A549 (cell line): ENCODE data around the gene BTG4. TPM values are rescaled to one million over a fixed set of nuclear protein-coding genes. Genes with fewer than 3 reads are reported as not detected.
A peak's percentile ranks its signal among the peaks of the same experiment; 100 is the strongest.

Source experiments
- ATAC-seq, 2 experiments: fragments of 200-7000 bp in 1 of 2; fragments of >200 bp in 1 of 2; cut with Nextera tagmentation in 1 of 2; cut with Tn5 transposase in 1 of 2; 3 replicates each; pipeline versions ENCODE4 v1.8.0 to v1.9.1; 2018 to 2020; ENCODE audit warnings: mild to moderate bottlenecking in 1 of 2, moderate library complexity in 1 of 2
- CTCF ChIA-PET: fragments of 300-600 bp; sonication (Branson Sonifier 250); formaldehyde crosslinking; extraction: SDS; loops from one replicate; lab custom pipeline; 2021; ENCODE audit warnings: antibody characterized with exemption, inconsistent platforms; lab: Yijun Ruan, JAX
- POLR2A ChIA-PET: fragments of 350-600 bp; formaldehyde crosslinking; extraction: SDS; loops from one replicate; lab custom pipeline; 2021; ENCODE audit warnings: antibody characterized with exemption, inconsistent platforms; lab: Yijun Ruan, JAX
- DNase-seq, 2 experiments: peaks; one replicate each; pipeline versions ENCODE4 v3.0.0 to v3.0.0-alpha.2; 2011 to 2016; ENCODE audit warnings: low read depth in 1 of 2, low spot score in 1 of 2
- FAIRE-seq: peaks from 2 replicates; lab custom pipeline; 2011; peaks lifted over from hg19 to GRCh38; lab: Jason Lieb, UNC
- H3K27ac ChIP-seq, 2 experiments: fragments of >200 bp; sonication (Bioruptor Twin); formaldehyde crosslinking; 3 replicates each; pipeline ENCODE4 v1.5.1; 2016 to 2017
- H3K4me1 ChIP-seq: fragments of >200 bp; sonication (Bioruptor Twin); formaldehyde crosslinking; 3 replicates; pipeline ENCODE4 v1.6.1; 2016
- H3K4me2 ChIP-seq: fragments of >200 bp; sonication (Bioruptor Twin); formaldehyde crosslinking; 3 replicates; pipeline ENCODE4 v1.6.1; 2016
- H3K4me3 ChIP-seq: fragments of >200 bp; sonication (Bioruptor Twin); formaldehyde crosslinking; 3 replicates; pipeline ENCODE4 v1.5.1; 2016
- H3K9me3 ChIP-seq: fragments of >200 bp; sonication (Bioruptor Twin); formaldehyde crosslinking; 3 replicates; pipeline ENCODE4 v1.6.1; 2016
- CHD2 ChIP-seq: fragments of 150-350 bp; IDR thresholded peaks from 2 replicates; pipeline ENCODE4 v1.6.1; 2014; ENCODE audit warnings: low read length; ENCODE audit not compliant: partially characterized antibody
- EP300 ChIP-seq, 2 experiments: fragments of >200 bp; sonication (Bioruptor Twin); formaldehyde crosslinking; IDR thresholded peaks; 2 replicates in 1 of 2; 3 replicates in 1 of 2; pipeline ENCODE4 v1.6.1; 2016 to 2017
- ESRRA ChIP-seq: fragments of 150-350 bp; IDR thresholded peaks from 2 replicates; pipeline ENCODE4 v1.6.1; 2014; ENCODE audit warnings: mild to moderate bottlenecking, low read length, borderline replicate concordance
- FOSL2 ChIP-seq, 2 experiments: fragments of 450-650 bp in 1 of 2; fragments of >200 bp in 1 of 2; sonication (Bioruptor Twin) in 1 of 2; formaldehyde crosslinking; IDR thresholded peaks; 2 replicates each; pipeline versions ENCODE4 v1.5.0 to v1.6.1; 2016 to 2020; ENCODE audit warnings: mild to moderate bottlenecking in 1 of 2, moderate library complexity in 1 of 2
- HDAC2 ChIP-seq: fragments of 200-600 bp; sonication (generic); IDR thresholded peaks from 2 replicates; pipeline ENCODE4 v1.6.1; 2016
- MYC ChIP-seq: IDR thresholded peaks from 2 replicates; pipeline ENCODE4 v1.6.1; 2012; ENCODE audit warnings: mild to moderate bottlenecking, inconsistent platforms, low read length, improper control_type of control experiment, borderline replicate concordance
- NFE2L2 ChIP-seq: fragments of 150-350 bp; conservative IDR thresholded peaks from 2 replicates; pipeline ENCODE4 v1.6.1; 2014; ENCODE audit warnings: low read length
- POLR2AphosphoS2 ChIP-seq: conservative IDR thresholded peaks from 2 replicates; pipeline ENCODE4 v1.6.1; 2012; ENCODE audit warnings: low read length, improper control_type of control experiment, inconsistent platforms
- RARB ChIP-seq: fragments of 250-450 bp; sonication (Bioruptor Pico); IDR thresholded peaks from 2 replicates; pipeline ENCODE4 v1.8.0; 2021; ENCODE audit warnings: mild to moderate bottlenecking, moderate library complexity
- SREBF2 ChIP-seq: fragments of 450-650 bp; IDR thresholded peaks from 2 replicates; pipeline ENCODE4 v1.6.1; 2014; ENCODE audit warnings: mild to moderate bottlenecking, moderate library complexity
- ZFP36 ChIP-seq: fragments of 450-650 bp; IDR thresholded peaks from 2 replicates; pipeline ENCODE4 v1.6.1; 2014; ENCODE audit warnings: borderline replicate concordance; ENCODE audit not compliant: partially characterized antibody
- ZSCAN20 ChIP-seq: fragments of 250-450 bp; sonication (Bioruptor Pico); IDR thresholded peaks from 2 replicates; pipeline ENCODE4 v1.8.0; 2022; ENCODE audit warnings: mild to moderate bottlenecking, moderate library complexity
- WGBS: methylation state at CpG from one replicate; pipeline ENCODE4 v1.1.6; 2017; ENCODE audit errors: missing lambda C conversion rate; 5-methylcytosine and 5-hydroxymethylcytosine counted together
- polyA plus RNA-seq, 4 experiments: library from polyadenylated mRNA; depleted of rRNA in 3 of 4; stranded (reverse); fragments of >200 nt; fragmentation: RNase III in 1 of 4; extraction: RNeasy Plus Mini Kit Qiagen cat#74134 plus additional on column Dnase treatment in 1 of 4; gene quantifications; 2 replicates in 3 of 4; 3 replicates in 1 of 4; pipeline ENCODE4 v1.2.3, GENCODE V29; 2011 to 2017
- TF ChIP-seq, protein P1 (sequence below): fragments of 200-600 bp; sonication (generic); IDR thresholded peaks from 2 replicates; pipeline ENCODE4 v1.6.1; 2016; ENCODE audit warnings: antibody characterized with exemption, mild to moderate bottlenecking, moderate library complexity
- TF ChIP-seq, protein P2 (sequence below): fragments of >200 bp; sonication (Bioruptor Twin); formaldehyde crosslinking; IDR thresholded peaks from 2 replicates; pipeline ENCODE4 v1.6.1; 2016
- TF ChIP-seq, protein P3 (sequence below): fragments of 250-450 bp; sonication (Bioruptor Pico); IDR thresholded peaks from 2 replicates; pipeline ENCODE4 v1.5.0; 2020; ENCODE audit warnings: low read depth, mild to moderate bottlenecking, moderate library complexity
- TF ChIP-seq, protein P4 (sequence below): IDR thresholded peaks from 2 replicates; pipeline ENCODE4 v1.6.1; 2012
- TF ChIP-seq, protein P5 (sequence below): IDR thresholded peaks from 2 replicates; pipeline ENCODE4 v1.6.1; 2012
- TF ChIP-seq, protein P6 (sequence below): fragments of 150-350 bp; IDR thresholded peaks from 2 replicates; pipeline ENCODE4 v1.6.1; 2014; ENCODE audit warnings: low read depth, mild to moderate bottlenecking, low read length
- TF ChIP-seq, protein P7 (sequence below): fragments of >200 bp; sonication (Bioruptor Twin); formaldehyde crosslinking; IDR thresholded peaks from 3 replicates; pipeline ENCODE4 v1.5.1; 2016

BTG4 gene
- polyA plus RNA-seq, 2 of the 4 experiments (the other 2 are of a cell fraction) = 0.23 to 0.36 TPM

DNA sequence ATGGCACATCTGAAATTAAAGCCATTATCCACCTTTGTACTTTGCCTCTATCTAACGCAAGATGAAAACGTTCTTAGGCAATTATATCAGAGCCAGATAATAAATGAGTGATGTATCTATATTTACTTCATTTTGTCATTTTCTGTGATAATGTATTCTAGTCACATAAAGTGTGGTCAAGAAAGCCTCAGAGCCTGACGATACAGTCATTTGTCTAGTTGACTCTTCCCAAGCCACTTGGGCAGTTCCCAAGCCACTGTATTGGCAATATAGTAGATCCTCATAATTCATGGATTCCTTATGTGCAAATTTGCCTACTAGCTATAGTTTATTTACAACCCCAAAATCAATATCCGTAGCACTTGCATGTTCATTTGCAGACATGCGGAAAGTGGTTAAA is 10.2 kb upstream of the BTG4 start:
- H3K9me3 ChIP-seq = no peaks in the 10 kb centered on the region
- H3K27ac ChIP-seq = no peak overlapping the region
- DNase-seq (no peak), FAIRE-seq (no peak), ATAC-seq (no peak)
- ChIA-PET POLR2A (no interaction called here), CTCF (no interaction called here)
- no peak for TF ChIP-seq POLR2AphosphoS2
- TF ChIP-seq, protein P1, sequence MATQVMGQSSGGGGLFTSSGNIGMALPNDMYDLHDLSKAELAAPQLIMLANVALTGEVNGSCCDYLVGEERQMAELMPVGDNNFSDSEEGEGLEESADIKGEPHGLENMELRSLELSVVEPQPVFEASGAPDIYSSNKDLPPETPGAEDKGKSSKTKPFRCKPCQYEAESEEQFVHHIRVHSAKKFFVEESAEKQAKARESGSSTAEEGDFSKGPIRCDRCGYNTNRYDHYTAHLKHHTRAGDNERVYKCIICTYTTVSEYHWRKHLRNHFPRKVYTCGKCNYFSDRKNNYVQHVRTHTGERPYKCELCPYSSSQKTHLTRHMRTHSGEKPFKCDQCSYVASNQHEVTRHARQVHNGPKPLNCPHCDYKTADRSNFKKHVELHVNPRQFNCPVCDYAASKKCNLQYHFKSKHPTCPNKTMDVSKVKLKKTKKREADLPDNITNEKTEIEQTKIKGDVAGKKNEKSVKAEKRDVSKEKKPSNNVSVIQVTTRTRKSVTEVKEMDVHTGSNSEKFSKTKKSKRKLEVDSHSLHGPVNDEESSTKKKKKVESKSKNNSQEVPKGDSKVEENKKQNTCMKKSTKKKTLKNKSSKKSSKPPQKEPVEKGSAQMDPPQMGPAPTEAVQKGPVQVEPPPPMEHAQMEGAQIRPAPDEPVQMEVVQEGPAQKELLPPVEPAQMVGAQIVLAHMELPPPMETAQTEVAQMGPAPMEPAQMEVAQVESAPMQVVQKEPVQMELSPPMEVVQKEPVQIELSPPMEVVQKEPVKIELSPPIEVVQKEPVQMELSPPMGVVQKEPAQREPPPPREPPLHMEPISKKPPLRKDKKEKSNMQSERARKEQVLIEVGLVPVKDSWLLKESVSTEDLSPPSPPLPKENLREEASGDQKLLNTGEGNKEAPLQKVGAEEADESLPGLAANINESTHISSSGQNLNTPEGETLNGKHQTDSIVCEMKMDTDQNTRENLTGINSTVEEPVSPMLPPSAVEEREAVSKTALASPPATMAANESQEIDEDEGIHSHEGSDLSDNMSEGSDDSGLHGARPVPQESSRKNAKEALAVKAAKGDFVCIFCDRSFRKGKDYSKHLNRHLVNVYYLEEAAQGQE = no peak
- TF ChIP-seq NFE2L2 = no peak
- no peak for TF ChIP-seq SREBF2
- TF ChIP-seq ZSCAN20 (CRISPR knock-in tag) = no peak
- TF ChIP-seq EP300 (IDR thresholded peaks at IDR 0.05) = no peak
- TF ChIP-seq, protein P2, sequence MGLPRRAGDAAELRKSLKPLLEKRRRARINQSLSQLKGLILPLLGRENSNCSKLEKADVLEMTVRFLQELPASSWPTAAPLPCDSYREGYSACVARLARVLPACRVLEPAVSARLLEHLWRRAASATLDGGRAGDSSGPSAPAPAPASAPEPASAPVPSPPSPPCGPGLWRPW = no peak
- TF ChIP-seq HDAC2 = no peak
- no peak for TF ChIP-seq ZFP36
- H3K4me3 ChIP-seq = no peak overlapping the region
- H3K4me2 ChIP-seq = no peak overlapping the region
- 87% methylated on average over 5 of the region's 5 CpGs for WGBS
- H3K4me1 ChIP-seq = peaks cover 16% of the 10 kb centered on the region; the same call in 2 of the 3 replicates

DNA sequence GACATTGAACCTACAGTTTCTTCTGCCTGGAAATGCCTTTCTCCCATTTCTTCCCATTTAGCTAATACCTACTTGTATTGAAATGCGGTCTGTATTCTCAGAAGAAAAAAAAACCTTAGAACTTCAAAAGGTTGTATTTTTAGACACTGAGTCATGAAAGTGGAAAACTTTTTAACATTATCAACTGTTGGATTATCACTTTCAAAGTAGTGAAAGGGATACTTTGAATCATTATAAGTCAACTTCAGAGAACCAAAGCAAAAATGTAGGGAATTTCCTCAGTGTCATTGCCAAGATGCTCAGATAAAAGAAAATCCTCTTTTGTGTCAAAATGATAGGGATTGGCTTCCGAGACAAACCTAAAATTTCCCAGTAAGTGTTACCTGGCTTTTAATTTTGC is 8.9 kb upstream of the BTG4 start:
- Histone ChIP-seq H3K9me3 (no peaks in the 10 kb centered on the region), H3K4me1 (peaks cover 10% of the 10 kb centered on the region; the same call in 2 of the 3 replicates), H3K4me3 (no peak overlapping the region), H3K27ac (peak overlapping the region in 1 of 2 experiments; percentile 57; a peak in 1 of 6 replicates), H3K4me2 (peak overlapping the region; percentile 19)
- no peak for FAIRE-seq
- TF ChIP-seq RARB (CRISPR knock-in tag) (no peak), CHD2 (no peak), ESRRA (no peak), EP300 (IDR thresholded peaks at IDR 0.05) (no peak), MYC (no peak), FOSL2 (IDR thresholded peaks at IDR 0.05) (no peak), FOSL2 (CRISPR knock-in tag; IDR thresholded peaks at IDR 0.05) (no peak)
- TF ChIP-seq, protein P3, sequence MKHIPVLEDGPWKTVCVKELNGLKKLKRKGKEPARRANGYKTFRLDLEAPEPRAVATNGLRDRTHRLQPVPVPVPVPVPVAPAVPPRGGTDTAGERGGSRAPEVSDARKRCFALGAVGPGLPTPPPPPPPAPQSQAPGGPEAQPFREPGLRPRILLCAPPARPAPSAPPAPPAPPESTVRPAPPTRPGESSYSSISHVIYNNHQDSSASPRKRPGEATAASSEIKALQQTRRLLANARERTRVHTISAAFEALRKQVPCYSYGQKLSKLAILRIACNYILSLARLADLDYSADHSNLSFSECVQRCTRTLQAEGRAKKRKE (CRISPR knock-in tag) = no peak
- TF ChIP-seq, protein P4, sequence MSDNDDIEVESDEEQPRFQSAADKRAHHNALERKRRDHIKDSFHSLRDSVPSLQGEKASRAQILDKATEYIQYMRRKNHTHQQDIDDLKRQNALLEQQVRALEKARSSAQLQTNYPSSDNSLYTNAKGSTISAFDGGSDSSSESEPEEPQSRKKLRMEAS = no peak
- TF ChIP-seq, protein P5, sequence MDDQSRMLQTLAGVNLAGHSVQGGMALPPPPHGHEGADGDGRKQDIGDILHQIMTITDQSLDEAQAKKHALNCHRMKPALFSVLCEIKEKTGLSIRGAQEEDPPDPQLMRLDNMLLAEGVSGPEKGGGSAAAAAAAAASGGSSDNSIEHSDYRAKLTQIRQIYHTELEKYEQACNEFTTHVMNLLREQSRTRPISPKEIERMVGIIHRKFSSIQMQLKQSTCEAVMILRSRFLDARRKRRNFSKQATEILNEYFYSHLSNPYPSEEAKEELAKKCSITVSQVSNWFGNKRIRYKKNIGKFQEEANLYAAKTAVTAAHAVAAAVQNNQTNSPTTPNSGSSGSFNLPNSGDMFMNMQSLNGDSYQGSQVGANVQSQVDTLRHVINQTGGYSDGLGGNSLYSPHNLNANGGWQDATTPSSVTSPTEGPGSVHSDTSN = no peak
- TF ChIP-seq, protein P6, sequence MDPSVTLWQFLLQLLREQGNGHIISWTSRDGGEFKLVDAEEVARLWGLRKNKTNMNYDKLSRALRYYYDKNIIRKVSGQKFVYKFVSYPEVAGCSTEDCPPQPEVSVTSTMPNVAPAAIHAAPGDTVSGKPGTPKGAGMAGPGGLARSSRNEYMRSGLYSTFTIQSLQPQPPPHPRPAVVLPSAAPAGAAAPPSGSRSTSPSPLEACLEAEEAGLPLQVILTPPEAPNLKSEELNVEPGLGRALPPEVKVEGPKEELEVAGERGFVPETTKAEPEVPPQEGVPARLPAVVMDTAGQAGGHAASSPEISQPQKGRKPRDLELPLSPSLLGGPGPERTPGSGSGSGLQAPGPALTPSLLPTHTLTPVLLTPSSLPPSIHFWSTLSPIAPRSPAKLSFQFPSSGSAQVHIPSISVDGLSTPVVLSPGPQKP = no peak
- TF ChIP-seq, protein P7, sequence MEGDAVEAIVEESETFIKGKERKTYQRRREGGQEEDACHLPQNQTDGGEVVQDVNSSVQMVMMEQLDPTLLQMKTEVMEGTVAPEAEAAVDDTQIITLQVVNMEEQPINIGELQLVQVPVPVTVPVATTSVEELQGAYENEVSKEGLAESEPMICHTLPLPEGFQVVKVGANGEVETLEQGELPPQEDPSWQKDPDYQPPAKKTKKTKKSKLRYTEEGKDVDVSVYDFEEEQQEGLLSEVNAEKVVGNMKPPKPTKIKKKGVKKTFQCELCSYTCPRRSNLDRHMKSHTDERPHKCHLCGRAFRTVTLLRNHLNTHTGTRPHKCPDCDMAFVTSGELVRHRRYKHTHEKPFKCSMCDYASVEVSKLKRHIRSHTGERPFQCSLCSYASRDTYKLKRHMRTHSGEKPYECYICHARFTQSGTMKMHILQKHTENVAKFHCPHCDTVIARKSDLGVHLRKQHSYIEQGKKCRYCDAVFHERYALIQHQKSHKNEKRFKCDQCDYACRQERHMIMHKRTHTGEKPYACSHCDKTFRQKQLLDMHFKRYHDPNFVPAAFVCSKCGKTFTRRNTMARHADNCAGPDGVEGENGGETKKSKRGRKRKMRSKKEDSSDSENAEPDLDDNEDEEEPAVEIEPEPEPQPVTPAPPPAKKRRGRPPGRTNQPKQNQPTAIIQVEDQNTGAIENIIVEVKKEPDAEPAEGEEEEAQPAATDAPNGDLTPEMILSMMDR = no peak
- ATAC-seq = no peak
- DNase-seq = no peak
- 34% methylated on average over 2 of the region's 2 CpGs for WGBS
- ChIA-PET CTCF (no interaction called here), POLR2A (no interaction called here)
